SK-N-SH treated with all-trans-retinoic acid at 6 μM for 48 hours (cell line): ENCODE data around the gene APOL6.

Source experiments
- ATAC-seq: fragments of 200-7000 bp; cut with Tn5 transposase; 3 replicates; pipeline ENCODE4 v1.9.1; 2020; ENCODE audit warnings: mild to moderate bottlenecking, moderate library complexity
- ARNTL ChIP-seq: fragments of 450-650 bp; formaldehyde crosslinking; IDR thresholded peaks from 2 replicates; pipeline ENCODE4 v1.5.0; 2020; ENCODE audit warnings: low read depth, mild to moderate bottlenecking, moderate library complexity, borderline replicate concordance
- BACH2 ChIP-seq: fragments of 250-450 bp; sonication (Bioruptor Pico); IDR thresholded peaks from 2 replicates; pipeline ENCODE4 v1.9.0; 2021; ENCODE audit warnings: mild to moderate bottlenecking, borderline replicate concordance
- ESRRG ChIP-seq: fragments of 250-450 bp; sonication (Bioruptor Pico); IDR thresholded peaks from 2 replicates; pipeline ENCODE4 v1.6.1; 2021; ENCODE audit warnings: mild to moderate bottlenecking
- GLIS3 ChIP-seq: fragments of 250-450 bp; sonication (Bioruptor Pico); IDR thresholded peaks from 2 replicates; pipeline ENCODE4 v1.5.0; 2020; ENCODE audit warnings: mild to moderate bottlenecking, moderate library complexity
- ISL1 ChIP-seq: fragments of 250-450 bp; sonication (Bioruptor Pico); IDR thresholded peaks from 2 replicates; pipeline ENCODE4 v2.1.2; 2022; ENCODE audit warnings: mild to moderate bottlenecking, moderate library complexity
- OSR1 ChIP-seq: fragments of 250-450 bp; sonication (Bioruptor Pico); IDR thresholded peaks from 2 replicates; pipeline ENCODE4 v1.8.0; 2022; ENCODE audit warnings: moderate library complexity, mild to moderate bottlenecking, inconsistent platforms
- PPARA ChIP-seq: fragments of 250-450 bp; sonication (Bioruptor Pico); IDR thresholded peaks from 2 replicates; pipeline ENCODE4 v1.5.0; 2020; ENCODE audit warnings: mild to moderate bottlenecking, borderline replicate concordance
- SNAI2 ChIP-seq: fragments of 250-450 bp; sonication (Bioruptor Pico); IDR thresholded peaks from 2 replicates; pipeline ENCODE4 v1.5.0; 2020; ENCODE audit warnings: mild to moderate bottlenecking, moderate library complexity
- TOX ChIP-seq: fragments of 250-450 bp; sonication (Bioruptor Pico); IDR thresholded peaks from 2 replicates; pipeline ENCODE4 v1.8.0; 2021; ENCODE audit warnings: mild to moderate bottlenecking, moderate library complexity, borderline replicate concordance
- TSHZ2 ChIP-seq: fragments of 250-450 bp; sonication (Bioruptor Pico); IDR thresholded peaks from 2 replicates; pipeline ENCODE4 v1.5.0; 2020; ENCODE audit warnings: mild to moderate bottlenecking, moderate library complexity
- ZC3H10 ChIP-seq: fragments of 250-450 bp; sonication (Bioruptor Pico); IDR thresholded peaks from 2 replicates; pipeline ENCODE4 v1.5.1; 2021; ENCODE audit warnings: mild to moderate bottlenecking, moderate library complexity
- ZFP3 ChIP-seq: fragments of 250-450 bp; sonication (Bioruptor Pico); IDR thresholded peaks from 2 replicates; pipeline ENCODE4 v1.5.0; 2020; ENCODE audit warnings: mild to moderate bottlenecking, moderate library complexity
- ZFP30 ChIP-seq: fragments of 450-650 bp; formaldehyde crosslinking; IDR thresholded peaks from 2 replicates; pipeline ENCODE4 v1.5.0; 2022; ENCODE audit warnings: mild to moderate bottlenecking, moderate library complexity
- ZNF565 ChIP-seq: fragments of 450-650 bp; formaldehyde crosslinking; conservative IDR thresholded peaks from 2 replicates; pipeline ENCODE4 v1.5.0; 2020; ENCODE audit warnings: low read depth, mild to moderate bottlenecking, moderate library complexity
- ZNF70 ChIP-seq: fragments of 450-650 bp; formaldehyde crosslinking; IDR thresholded peaks from 2 replicates; pipeline ENCODE4 v1.5.0; 2020; ENCODE audit warnings: mild to moderate bottlenecking, moderate library complexity
- ZNF8 ChIP-seq: fragments of 450-650 bp; formaldehyde crosslinking; IDR thresholded peaks from 2 replicates; pipeline ENCODE4 v1.5.0; 2020; ENCODE audit warnings: mild to moderate bottlenecking, moderate library complexity
- TF ChIP-seq, protein P1 (sequence below): fragments of 250-450 bp; sonication (Bioruptor Pico); IDR thresholded peaks from 2 replicates; pipeline ENCODE4 v1.5.1; 2020; ENCODE audit warnings: low read depth, mild to moderate bottlenecking, moderate library complexity
- TF ChIP-seq, protein P2 (sequence below): fragments of 250-450 bp; sonication (Bioruptor Pico); IDR thresholded peaks from 2 replicates; pipeline ENCODE4 v1.8.0; 2020; ENCODE audit warnings: mild to moderate bottlenecking, moderate library complexity, borderline replicate concordance
- TF ChIP-seq, protein P3 (sequence below): fragments of 250-450 bp; sonication (Bioruptor Pico); IDR thresholded peaks from 2 replicates; pipeline ENCODE4 v1.8.0; 2021; ENCODE audit warnings: low read depth, mild to moderate bottlenecking, moderate library complexity, borderline replicate concordance

Gene APOL6

GRCh38 chr22:35703861-35704584 is 55.8 kb downstream of the APOL6 start:
- no peak for ATAC-seq
- TF ChIP-seq BACH2 (no peak), OSR1 (CRISPR knock-in tag) (no peak), ZFP30 (no peak), ARNTL (CRISPR knock-in tag) (no peak), PPARA (CRISPR knock-in tag) (no peak), SNAI2 (CRISPR knock-in tag) (no peak), ESRRG (CRISPR knock-in tag) (no peak), ZNF8 (CRISPR knock-in tag) (no peak), ZNF70 (CRISPR knock-in tag) (no peak), GLIS3 (CRISPR knock-in tag) (no peak), ZFP3 (no peak), ZNF565 (CRISPR knock-in tag) (no peak), TOX (CRISPR knock-in tag) (no peak), ZC3H10 (no peak)
- TF ChIP-seq, protein P1, sequence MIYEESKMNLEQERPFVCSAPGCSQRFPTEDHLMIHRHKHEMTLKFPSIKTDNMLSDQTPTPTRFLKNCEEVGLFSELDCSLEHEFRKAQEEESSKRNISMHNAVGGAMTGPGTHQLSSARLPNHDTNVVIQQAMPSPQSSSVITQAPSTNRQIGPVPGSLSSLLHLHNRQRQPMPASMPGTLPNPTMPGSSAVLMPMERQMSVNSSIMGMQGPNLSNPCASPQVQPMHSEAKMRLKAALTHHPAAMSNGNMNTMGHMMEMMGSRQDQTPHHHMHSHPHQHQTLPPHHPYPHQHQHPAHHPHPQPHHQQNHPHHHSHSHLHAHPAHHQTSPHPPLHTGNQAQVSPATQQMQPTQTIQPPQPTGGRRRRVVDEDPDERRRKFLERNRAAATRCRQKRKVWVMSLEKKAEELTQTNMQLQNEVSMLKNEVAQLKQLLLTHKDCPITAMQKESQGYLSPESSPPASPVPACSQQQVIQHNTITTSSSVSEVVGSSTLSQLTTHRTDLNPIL (CRISPR knock-in tag): no peak
- TF ChIP-seq, protein P2, sequence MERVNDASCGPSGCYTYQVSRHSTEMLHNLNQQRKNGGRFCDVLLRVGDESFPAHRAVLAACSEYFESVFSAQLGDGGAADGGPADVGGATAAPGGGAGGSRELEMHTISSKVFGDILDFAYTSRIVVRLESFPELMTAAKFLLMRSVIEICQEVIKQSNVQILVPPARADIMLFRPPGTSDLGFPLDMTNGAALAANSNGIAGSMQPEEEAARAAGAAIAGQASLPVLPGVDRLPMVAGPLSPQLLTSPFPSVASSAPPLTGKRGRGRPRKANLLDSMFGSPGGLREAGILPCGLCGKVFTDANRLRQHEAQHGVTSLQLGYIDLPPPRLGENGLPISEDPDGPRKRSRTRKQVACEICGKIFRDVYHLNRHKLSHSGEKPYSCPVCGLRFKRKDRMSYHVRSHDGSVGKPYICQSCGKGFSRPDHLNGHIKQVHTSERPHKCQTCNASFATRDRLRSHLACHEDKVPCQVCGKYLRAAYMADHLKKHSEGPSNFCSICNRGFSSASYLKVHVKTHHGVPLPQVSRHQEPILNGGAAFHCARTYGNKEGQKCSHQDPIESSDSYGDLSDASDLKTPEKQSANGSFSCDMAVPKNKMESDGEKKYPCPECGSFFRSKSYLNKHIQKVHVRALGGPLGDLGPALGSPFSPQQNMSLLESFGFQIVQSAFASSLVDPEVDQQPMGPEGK (CRISPR knock-in tag): no peak
- TF ChIP-seq, protein P3, sequence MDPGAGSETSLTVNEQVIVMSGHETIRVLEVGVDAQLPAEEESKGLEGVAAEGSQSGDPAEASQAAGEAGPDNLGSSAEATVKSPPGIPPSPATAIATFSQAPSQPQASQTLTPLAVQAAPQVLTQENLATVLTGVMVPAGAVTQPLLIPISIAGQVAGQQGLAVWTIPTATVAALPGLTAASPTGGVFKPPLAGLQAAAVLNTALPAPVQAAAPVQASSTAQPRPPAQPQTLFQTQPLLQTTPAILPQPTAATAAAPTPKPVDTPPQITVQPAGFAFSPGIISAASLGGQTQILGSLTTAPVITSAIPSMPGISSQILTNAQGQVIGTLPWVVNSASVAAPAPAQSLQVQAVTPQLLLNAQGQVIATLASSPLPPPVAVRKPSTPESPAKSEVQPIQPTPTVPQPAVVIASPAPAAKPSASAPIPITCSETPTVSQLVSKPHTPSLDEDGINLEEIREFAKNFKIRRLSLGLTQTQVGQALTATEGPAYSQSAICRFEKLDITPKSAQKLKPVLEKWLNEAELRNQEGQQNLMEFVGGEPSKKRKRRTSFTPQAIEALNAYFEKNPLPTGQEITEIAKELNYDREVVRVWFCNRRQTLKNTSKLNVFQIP (CRISPR knock-in tag): no peak

GRCh38 chr22:35705141-35705540 is 56.9 kb downstream of the APOL6 start:
- ATAC-seq: peak; percentile 89
- TF ChIP-seq OSR1 (CRISPR knock-in tag) (no peak), ARNTL (CRISPR knock-in tag) (no peak), ISL1 (CRISPR knock-in tag) (no peak), ZFP3 (no peak), ZNF565 (CRISPR knock-in tag) (no peak), ZC3H10 (no peak), BACH2 (no peak), ZNF70 (CRISPR knock-in tag) (no peak), TSHZ2 (CRISPR knock-in tag) (no peak), ZFP30 (no peak), ZNF8 (CRISPR knock-in tag) (no peak)
- TF ChIP-seq, protein P3 (CRISPR knock-in tag): no peak
- TF ChIP-seq, protein P2 (CRISPR knock-in tag): no peak
